ENCODE measurements around the gene PARK7.

The PARK7 gene

GRCh38 chr1:7985851-7986612 lies 24.5 kb downstream of the PARK7 start:
- no peak for DNase-seq

- DNase-seq, result no peak
Measured at GRCh38 chr1:7987528-7987927, 26.0 kb downstream of the PARK7 start.

- no peak for DNase-seq
Measured at GRCh38 chr1:7988576-7988975, 27.1 kb downstream of the PARK7 start.

DNA sequence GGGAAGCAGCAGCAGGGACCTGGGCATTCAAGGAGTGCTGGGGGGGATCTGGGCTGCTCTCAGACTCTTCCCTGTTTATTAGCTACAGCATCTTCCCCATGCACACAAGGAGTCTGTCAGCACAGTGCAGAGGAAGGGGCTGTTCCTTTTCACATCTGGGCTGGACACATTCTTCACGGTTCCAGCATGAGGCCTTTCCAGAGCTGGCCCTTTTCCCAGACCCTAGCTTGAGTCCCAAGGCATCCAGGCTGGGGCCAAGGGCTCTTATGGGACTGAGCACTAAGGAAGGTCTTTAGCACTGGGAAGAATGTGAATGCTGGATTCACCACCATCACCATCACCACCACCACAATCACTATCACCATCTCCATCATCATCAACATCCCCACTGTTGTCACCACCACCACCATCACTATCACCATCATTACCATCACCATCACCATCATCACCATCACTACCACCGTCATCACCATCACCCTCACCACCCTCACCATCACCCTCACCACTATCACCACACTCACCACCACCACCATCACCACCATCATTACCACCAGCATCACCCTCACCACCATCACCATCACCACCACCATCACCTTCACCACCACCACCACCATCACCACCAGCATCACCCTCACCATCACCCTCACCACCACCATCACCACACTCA lies 28.4 kb downstream of the PARK7 start:
- no peak for DNase-seq

- no peak for DNase-seq
Measured at GRCh38 chr1:7991504-7992440, 30.3 kb downstream of the PARK7 start.

DNA sequence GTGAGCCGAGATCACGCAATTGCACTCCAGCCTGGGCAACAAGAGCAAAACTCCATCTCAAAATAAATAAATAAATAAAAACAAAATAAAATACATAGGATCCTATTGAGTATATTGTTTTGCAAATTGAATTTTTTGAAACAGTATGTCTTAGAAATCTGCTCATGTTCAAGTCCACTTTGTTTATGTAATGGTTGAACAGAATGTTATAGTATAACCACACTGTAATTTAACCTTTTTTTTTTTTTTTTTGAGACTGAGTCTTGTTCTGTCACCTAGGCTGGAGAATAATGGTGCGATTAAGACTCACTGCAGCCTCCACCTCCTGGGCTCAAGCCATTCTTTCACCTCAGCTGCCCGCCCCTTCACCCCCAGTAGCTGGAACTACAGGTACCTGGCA lies 31.4 kb downstream of the PARK7 start:
- no peak for DNase-seq

GRCh38 chr1:7993593-7994479 lies 32.3 kb downstream of the PARK7 start:
- DNase-seq, result no peak

DNA sequence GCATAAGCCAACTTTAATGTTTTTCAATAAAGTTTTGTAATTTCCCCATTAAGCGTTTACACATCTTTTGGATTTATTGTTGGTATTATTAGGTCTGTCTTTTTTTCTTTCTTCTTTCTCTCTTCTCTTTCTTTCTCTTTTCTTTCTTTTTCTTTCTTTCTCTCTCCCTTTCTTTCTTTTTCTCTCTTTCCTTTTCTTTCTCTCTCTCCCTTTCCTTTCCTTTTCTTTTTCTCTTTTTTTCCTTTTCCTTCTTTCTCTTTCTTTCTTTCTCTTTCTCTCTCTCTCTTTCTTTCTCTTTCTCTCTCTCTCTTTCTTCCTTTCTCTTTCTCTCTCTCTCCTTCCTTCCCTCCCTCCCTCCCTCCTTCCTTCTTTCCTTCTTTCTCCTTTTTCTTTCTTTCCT lies 33.3 kb downstream of the PARK7 start:
- DNase-seq, result no peak

GRCh38 chr1:7995437-7995836 lies 33.9 kb downstream of the PARK7 start:
- no peak for DNase-seq

DNA sequence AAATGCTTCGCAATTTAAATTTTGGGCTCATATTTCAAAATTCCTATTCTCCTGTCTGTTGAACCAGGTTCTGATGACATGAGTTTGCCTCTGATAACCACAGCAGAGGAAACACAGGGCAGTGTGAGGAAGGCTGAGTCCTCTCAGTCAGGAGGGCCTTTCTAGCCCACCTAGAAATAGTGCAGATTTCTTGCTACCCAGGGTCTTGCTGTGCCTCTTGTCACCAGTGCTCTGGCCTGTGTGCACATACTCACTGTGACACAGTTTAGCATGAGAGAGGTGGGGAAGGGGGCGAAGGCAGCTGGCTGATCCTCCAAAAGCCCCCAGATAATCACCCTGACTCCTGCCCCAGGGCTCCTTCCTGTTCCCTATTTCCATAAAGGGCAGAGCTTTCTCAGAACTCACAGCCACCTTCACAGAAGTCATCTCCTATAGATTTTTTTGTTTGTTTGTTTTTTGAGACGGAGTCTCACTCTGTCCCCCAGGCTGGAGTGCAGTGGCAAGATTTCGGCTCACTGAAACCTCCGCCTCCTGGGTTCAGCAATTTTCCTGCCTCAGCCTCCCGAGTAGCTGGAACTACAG lies 40.9 kb downstream of the PARK7 start:
- DNase-seq, result no peak

DNA sequence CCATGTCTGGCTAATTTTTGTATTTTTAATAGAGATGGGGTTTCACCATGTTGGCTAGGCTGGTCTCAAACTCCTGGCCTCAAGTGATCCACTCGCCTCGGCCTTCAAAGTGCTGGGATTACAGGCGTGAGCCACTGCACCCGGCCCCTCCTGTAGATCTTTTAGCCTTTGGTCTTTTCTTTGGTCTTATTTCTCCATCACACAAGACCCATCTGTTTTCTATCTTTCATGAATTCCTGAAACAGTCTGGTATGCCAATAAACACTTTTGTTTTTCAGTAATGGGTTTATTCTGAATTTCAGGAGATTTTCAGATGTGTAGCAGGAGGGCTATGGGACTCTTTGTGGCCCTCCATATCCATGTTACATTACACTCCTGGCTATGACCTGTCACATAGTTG lies 41.4 kb downstream of the PARK7 start:
- DNase-seq, result no peak

- no peak for DNase-seq
Measured at GRCh38 chr1:8003438-8004112, 42.1 kb downstream of the PARK7 start.

- no peak for DNase-seq
Measured at GRCh38 chr1:8004113-8004802, 42.7 kb downstream of the PARK7 start.

- DNase-seq, result no peak
Measured at GRCh38 chr1:8004803-8005573, 43.5 kb downstream of the PARK7 start.

- DNase-seq, result no peak
Measured at GRCh38 chr1:8006037-8006963, 44.8 kb downstream of the PARK7 start.

GRCh38 chr1:8009043-8010002 lies 47.8 kb downstream of the PARK7 start:
- no peak for DNase-seq

GRCh38 chr1:8010080-8010664 lies 48.7 kb downstream of the PARK7 start:
- no peak for DNase-seq

Data from CD4-positive, alpha-beta T cell treated with Interferon gamma for 1 hour (primary cell).